Subcutaneous abdominal adipose tissue (tissue), 5 donors: ENCODE data around the gene HAND2.

Experiments used
- H3K27ac ChIP-seq: one replicate; pipeline ENCODE4 v1.7.0; 2013; ENCODE audit warnings: low read depth, mild to moderate bottlenecking, inconsistent platforms, low read length, moderate library complexity
- H3K27me3 ChIP-seq, 5 donors: one replicate each; pipeline ENCODE4 v1.7.0; 2013; ENCODE audit warnings: low read length in 5 of 5, inconsistent platforms in 1 of 5; ENCODE audit not compliant: control insufficient read depth in 5 of 5, insufficient read depth in 4 of 5
- H3K36me3 ChIP-seq, 5 donors: one replicate each; pipeline ENCODE4 v1.7.0; 2013; ENCODE audit warnings: low read length in 5 of 5; ENCODE audit not compliant: control insufficient read depth in 5 of 5, insufficient read depth in 5 of 5
- H3K4me1 ChIP-seq, 5 donors: one replicate each; pipeline ENCODE4 v1.7.0; 2013; ENCODE audit warnings: low read length in 5 of 5, mild to moderate bottlenecking in 3 of 5, moderate library complexity in 1 of 5; ENCODE audit not compliant: control insufficient read depth in 5 of 5, insufficient read depth in 5 of 5
- H3K4me3 ChIP-seq, 5 donors: one replicate each; pipeline ENCODE4 v1.7.0; 2013; ENCODE audit warnings: low read length in 5 of 5, low read depth in 1 of 5
- H3K9ac ChIP-seq, 5 donors: one replicate each; pipeline ENCODE4 v1.7.0; 2013; ENCODE audit warnings: low read length in 5 of 5, mild to moderate bottlenecking in 4 of 5, moderate library complexity in 3 of 5
- H3K9me3 ChIP-seq, 5 donors: one replicate each; pipeline ENCODE4 v1.7.0; 2013; ENCODE audit warnings: low read length in 5 of 5; ENCODE audit not compliant: control insufficient read depth in 5 of 5
- donor health status: healthy.
- donor health status: healthy.
- donor health status: healthy.
- donor health status: healthy.
- donor health status: healthy.

The HAND2 gene

GRCh38 chr4:173485164-173485563, 44.9 kb downstream of the HAND2 start:
- H3K4me3 ChIP-seq = no peak overlapping the region
- no peak overlapping the region for H3K9ac ChIP-seq
- H3K9me3 ChIP-seq = no peaks in the 10 kb centered on the region
- no peaks in the 10 kb centered on the region for H3K4me1 ChIP-seq
- no peaks in the 10 kb centered on the region for H3K27me3 ChIP-seq
- no peak overlapping the region for H3K27ac ChIP-seq
- no peaks in the 10 kb centered on the region for H3K36me3 ChIP-seq

DNA sequence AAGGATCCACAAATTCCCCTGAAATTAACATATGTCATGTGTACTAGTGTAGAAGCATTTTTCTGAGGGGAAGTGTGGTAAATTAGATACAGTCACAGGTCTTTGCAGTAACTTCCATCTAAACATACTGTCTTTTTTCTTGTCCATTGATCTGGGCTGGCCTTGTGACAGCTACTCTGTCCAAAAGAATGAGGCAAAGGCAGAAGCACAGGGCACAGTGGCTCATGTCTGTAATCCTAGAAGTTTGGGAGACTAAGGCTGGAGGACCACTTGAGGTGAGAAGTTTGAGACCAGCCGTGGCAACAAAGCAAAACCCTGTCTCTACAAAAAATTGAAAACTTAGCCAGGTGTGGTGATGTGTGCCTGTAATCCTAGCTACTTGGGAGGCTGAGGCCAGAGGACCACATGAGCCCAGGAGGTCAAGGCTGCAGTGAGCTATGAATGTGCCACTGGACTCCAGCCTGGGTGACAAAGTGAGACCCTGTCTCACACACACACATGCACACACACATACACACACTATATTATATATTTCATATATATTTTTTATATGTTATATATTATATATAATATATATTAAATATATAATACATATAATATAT, 47.6 kb downstream of the HAND2 start:
- H3K9me3 ChIP-seq = no peaks in the 10 kb centered on the region
- H3K4me1 ChIP-seq = no peaks in the 10 kb centered on the region
- H3K27ac ChIP-seq = no peak overlapping the region
- no peaks in the 10 kb centered on the region for H3K36me3 ChIP-seq
- no peaks in the 10 kb centered on the region for H3K27me3 ChIP-seq
- H3K9ac ChIP-seq = no peak overlapping the region
- no peak overlapping the region for H3K4me3 ChIP-seq

- Histone ChIP-seq H3K27ac (no peak overlapping the region), H3K4me3 (no peak overlapping the region)
These were observed 51.1 kb downstream of the HAND2 start for GRCh38 chr4:173478913-173479283.

DNA sequence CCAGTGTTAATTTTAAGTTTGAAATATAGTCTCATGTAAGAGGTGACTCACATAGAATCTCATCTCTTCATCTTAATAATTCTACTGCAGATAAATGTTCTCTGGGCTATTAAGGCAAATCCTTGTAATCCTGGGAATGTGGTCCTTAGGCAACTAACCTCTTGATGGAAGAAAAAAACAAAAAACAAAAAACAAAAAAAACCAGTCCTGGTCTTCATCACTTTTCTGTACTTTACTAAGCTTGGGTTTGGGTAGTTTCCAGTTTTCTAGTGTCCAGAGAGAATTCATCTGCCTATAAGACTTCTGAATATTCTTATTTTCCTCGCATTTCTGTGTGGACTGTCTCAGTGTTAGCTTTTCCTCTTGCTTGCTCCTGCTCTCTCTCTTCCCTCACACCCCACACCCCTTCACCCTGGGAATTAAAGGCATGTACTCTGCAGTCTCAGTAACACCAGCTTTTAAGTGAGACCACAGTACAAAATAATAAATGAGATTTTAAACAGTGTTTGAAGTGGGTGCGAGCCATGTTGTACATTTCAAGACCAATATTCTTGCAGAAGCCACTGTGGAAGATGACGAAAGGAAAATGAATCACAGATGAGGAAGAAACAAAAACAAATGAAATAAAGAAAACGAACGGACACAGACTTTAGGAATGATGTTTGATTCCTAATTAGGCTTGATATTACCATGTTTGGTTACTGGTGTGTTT, 51.7 kb downstream of the HAND2 start:
- Histone ChIP-seq H3K9ac (no peak overlapping the region), H3K4me1 (no peaks in the 10 kb centered on the region), H3K4me3 (no peak overlapping the region), H3K27me3 (no peaks in the 10 kb centered on the region), H3K36me3 (no peaks in the 10 kb centered on the region), H3K9me3 (no peaks in the 10 kb centered on the region), H3K27ac (no peak overlapping the region)

More at GRCh38 chr4:173478913-173479283, 51.1 kb downstream of the HAND2 start:
- no peaks in the 10 kb centered on the region for H3K36me3 ChIP-seq
- no peaks in the 10 kb centered on the region for H3K4me1 ChIP-seq
- H3K9me3 ChIP-seq = no peaks in the 10 kb centered on the region
- H3K27me3 ChIP-seq = no peaks in the 10 kb centered on the region
- H3K9ac ChIP-seq = no peak overlapping the region

DNA sequence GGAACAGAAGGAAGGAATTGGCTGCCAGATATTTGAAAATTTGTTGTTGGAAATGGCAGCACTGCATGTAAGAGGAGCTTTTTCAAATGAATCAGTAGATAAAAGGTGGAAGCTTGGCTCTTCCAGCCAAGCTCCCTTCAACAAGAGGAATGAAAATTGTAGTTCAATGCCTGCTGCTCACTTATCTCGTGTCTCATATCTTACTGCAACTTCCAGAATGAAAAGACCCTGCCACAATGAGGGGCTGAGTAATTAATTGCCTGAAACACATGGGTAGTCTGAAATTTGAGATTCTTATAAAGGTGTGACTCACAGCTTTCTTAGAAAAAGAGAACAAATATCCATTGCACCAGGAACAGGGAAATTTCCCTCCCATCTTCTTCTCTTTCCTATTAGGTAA, 53.0 kb downstream of the HAND2 start:
- H3K9me3 ChIP-seq = no peaks in the 10 kb centered on the region
- H3K9ac ChIP-seq = no peak overlapping the region
- no peaks in the 10 kb centered on the region for H3K27me3 ChIP-seq
- no peak overlapping the region for H3K27ac ChIP-seq
- no peaks in the 10 kb centered on the region for H3K4me1 ChIP-seq
- H3K36me3 ChIP-seq = no peaks in the 10 kb centered on the region
- H3K4me3 ChIP-seq = no peak overlapping the region
